Astrocyte of the hippocampus (primary cell): ENCODE results near the gene TM6SF1.
A peak's percentile ranks its signal among the peaks of the same experiment; 100 is the strongest.
"Not testable (repeated sequence)": the region's sequence is repeated elsewhere in the genome, so short reads cannot be mapped to it uniquely, and the experiment has no call there.

Experiments
- DNase-seq: peaks from one replicate; pipeline ENCODE4 v3.0.0; 2011; ENCODE audit warnings: low read depth, low spot score

The TM6SF1 gene

DNA sequence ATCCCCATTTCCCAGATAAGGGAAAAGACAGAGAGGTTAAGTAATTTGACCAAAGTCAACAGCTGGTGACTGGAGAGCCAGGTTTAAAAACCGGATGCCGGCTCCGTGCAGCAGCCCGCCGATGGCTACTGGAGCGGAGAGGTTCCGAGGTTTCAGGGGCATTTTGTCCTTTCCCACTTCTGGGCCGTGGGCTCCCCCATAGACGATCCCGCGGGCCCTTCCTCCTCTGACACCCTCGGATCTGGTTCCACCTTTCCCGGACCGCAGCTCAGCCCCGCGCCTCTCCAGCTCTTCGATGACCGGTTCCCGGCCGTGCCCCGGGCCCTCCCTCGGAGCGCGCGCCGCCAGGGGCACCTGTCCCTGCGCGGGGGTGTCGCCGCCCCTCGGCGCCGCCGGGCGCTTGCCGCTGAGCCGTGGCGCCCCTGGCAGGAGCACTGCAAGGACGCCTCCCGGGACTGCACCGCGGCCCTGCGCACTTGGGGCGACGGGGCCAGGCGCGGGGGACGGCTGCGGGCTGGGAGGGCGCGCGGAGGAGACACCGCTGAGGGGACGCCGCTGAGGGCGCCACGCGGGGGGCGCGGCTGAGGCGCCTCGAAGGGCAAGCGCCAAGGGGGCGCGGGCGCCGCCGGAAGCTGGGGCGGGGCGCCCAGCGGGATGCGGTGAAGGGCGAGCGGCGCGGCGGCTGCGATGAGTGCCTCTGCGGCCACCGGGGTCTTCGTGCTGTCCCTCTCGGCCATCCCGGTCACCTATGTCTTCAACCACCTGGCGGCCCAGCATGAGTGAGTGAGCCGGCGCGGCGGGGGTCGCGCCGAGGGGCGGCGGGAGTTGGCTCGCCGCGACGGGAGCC is at the start of gene TM6SF1:
TM6SF1 (plus strand) TSS at position 652 of the 847 bp plus-strand sequence; CDS start at position 688, 36 bp downstream.
- DNase-seq = peak; percentile 45

DNA sequence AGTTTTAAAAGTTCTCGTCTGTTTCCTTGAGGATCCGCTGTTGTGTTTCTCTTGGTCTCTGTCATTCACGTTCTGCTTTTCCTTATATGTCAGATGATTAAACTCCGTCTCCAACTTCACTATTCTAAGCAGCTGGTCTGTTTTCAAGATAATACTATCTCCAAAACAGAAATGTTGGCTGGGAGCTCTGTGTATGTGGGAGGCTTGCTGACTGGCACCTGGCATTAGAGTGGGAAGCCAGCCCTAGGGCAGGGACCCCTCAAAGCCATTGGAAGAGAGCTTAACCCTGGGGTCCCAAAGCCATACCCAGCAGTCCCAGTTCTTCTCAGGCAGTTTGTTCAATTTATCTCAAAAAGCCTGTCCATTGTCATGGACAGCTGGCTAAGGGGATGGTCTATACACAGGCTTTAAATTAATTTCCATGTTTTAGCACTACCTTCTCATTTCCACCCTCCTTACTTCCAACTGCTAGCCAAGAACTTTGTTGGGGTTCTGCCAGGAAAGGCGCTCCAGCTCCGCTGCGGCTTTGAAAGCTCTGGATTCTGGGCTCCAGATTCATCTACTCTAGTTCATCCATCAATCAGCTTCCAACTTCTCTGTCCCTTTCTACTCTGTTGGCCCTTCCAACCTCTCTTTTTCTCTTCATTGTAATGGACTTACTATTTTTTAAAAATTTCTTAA is 49.6 kb upstream of the TM6SF1 start:
- peak; percentile 56 for DNase-seq

GRCh38 chr15:83061680-83062079 is 45.8 kb upstream of the TM6SF1 start:
- peak; percentile 27 for DNase-seq

GRCh38 chr15:83062768-83063180 is 44.7 kb upstream of the TM6SF1 start:
- DNase-seq = no peak

GRCh38 chr15:83063551-83063950 is 43.9 kb upstream of the TM6SF1 start:
- DNase-seq = no peak

GRCh38 chr15:83064859-83065258 is 42.6 kb upstream of the TM6SF1 start:
- peak; percentile 10 for DNase-seq

- DNase-seq = no peak
These were observed 42.0 kb upstream of the TM6SF1 start for GRCh38 chr15:83065431-83065830.

GRCh38 chr15:83066034-83066733 is 41.3 kb upstream of the TM6SF1 start:
- no peak for DNase-seq

DNA sequence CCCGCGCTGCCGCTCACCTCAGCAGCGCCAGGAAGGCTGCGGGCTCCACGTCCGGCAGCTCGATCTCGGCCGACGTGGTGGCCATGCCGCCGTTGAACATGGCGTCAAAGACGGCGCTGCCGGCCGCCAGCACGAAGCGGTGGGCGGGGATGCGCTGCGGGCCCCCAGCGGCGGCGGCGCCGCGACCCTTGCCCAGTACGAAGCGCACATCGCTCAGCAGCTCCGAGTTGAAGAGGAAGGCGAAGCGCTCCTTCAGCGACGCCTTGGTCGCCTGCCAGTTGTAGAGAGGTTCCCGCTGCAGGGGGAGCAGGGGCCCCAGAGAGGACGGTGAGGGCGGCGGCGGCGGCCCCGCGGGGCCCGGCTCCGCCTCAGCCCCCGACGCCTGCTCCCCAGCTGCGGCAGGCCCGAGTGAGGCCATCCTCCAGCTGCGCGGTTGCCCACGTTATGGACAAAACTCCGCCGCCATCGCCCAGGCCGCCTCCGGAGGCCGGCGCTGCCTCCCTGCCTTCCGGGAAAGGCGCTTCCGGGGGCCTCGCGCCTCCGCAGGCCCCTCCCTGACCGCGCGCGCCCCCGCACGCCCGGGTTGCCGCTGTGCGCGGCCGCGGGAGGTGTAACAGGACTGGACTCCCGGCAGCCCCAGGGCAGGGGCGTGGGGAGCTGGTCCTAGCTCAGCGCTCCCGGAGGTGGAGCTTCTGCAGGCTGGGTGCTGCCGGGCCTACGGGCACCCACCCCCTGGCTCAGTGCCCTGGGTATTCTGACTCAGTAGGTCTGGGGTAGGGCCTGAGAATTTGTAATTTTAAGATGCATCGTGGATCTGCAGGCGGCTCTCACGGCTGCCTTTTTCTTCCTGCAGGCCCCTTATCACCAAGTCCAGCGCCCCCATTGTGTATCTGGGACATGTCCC is 40.5 kb upstream of the TM6SF1 start, which contains the start of gene BTBD1:
BTBD1 (minus strand) TSS at position 519 of the 904 bp plus-strand sequence; CDS start at position 418, 101 bp downstream.
- DNase-seq = peak; percentile 98

DNA sequence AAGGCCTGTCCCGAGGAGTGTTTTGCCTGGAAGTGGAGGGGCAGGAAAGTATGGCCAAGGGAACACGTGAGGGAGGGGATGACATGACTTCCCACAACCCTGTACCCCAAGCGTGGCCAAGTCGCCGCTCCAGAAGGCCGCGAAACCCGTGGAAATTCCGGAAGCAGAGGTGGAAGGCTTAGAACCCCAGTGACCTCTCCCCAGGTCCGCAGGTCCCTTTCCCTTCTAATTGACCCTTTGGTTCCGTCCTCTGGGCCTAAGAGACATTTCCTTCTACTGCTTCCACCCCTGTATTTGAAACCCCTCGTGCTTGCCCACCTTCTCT is 39.8 kb upstream of the TM6SF1 start:
- DNase-seq = no peak

- DNase-seq = no peak
These were observed 39.4 kb upstream of the TM6SF1 start for GRCh38 chr15:83068054-83068453.

DNA sequence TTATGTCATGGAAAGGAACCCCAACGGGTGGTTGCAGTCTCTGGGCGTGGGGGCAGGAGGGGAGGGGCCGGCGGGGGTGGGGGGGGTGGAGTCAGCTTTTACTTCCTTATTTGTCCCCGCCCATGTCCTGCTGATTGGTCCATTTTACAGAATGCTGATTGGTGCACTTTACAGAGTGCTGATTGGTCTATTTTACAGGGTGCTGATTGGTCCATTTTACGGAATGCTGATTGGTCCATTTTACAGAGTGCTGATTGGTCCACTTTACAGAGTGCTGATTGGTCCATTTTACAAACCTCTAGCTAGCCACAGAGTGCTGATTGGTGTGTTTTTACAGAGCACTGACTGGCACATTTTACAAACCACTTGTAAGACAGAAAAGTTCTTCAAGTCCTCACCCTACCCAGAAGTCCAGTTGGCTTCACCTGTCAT is 38.2 kb upstream of the TM6SF1 start:
- not testable (repeated sequence) for DNase-seq

- DNase-seq = no peak
These were observed 29.8 kb upstream of the TM6SF1 start for GRCh38 chr15:83077491-83078230.

DNA sequence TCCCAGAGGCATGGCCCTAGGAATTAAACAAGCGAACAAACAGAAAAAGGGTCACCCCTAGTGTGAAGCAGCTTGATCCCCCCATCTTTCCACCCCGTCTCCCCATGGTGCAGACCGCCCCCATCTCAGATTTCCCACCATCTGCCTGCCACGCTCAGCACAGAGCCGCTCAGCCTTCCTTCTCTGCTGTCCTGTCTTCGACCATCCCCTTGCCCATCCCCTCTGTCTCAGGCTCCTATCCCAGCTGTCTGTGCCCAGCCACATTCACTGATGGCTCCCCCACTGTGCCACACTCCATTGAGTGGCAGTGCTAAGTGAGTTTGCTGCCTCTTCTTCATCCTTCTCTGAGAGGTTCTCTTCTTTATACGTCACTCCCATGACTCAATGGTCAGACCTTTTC is 28.7 kb upstream of the TM6SF1 start:
- no peak for DNase-seq

- no peak for DNase-seq
These were observed 26.0 kb upstream of the TM6SF1 start for GRCh38 chr15:83081256-83082014.

DNA sequence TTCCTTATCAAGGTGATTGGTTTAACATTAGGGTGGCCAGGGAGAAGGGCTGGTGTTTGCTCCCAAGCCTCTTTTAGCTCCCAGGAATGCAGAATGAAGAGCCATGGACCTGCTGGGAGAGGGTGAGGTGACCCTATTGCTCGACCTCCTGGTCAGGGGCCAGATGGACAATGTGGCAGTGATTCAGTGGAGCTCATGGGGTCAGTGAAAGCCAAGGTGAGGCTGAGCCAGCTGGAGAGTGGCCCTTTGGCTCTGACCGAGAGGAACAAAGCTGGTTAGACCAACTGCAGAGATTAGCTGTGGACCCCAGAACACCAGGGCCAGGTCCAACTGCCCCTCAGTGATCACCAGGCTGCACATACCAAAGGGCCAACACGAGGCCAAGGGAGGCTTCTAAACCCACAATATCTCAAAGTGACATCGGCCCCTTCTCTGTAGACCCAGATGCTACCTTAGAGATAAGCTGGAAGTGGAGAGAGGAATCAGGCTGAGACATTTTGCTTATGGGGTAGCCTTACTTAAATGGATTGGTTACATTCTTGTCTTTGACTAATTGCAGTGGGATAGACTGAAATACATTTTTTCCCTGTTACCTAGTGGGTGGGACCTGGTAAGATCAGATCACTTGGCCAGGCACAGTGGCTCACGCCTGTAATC is 24.6 kb upstream of the TM6SF1 start:
- DNase-seq = no peak

GRCh38 chr15:83085461-83085860 is 22.0 kb upstream of the TM6SF1 start:
- DNase-seq = not testable (repeated sequence)

DNA sequence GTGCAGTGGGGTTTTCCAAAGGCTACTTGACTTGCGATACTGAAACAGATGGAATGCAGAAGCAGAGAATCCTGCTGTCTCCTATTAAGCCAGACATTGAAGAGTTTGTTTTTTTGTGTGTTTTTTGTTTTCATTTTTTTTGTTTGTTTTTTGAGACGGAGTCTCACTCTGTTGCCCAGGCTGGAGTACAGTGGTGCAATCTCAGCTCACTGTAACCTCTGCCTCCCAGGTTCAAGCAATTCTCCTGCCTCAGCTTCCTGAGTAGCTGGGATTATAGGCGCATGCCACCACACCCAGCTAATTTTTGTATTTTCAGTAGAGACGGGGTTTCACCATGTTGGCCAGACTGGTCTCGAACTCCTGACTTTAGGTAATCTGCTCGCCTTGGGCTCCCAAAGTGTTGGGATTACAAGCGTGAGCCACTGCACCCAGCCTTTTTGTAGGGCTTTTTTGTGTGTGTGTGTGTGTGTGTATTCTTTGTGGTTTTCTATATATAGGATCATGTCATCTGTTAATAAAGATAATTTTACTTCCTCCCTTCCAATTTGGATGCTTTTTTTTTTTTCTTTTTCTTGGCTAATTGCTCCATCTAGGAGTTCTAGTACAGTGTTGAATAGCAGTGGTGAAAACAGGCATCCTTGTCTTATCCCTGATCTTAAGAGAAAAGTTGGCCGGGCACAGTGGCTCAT is 21.4 kb upstream of the TM6SF1 start:
- DNase-seq = not testable (repeated sequence)

DNA sequence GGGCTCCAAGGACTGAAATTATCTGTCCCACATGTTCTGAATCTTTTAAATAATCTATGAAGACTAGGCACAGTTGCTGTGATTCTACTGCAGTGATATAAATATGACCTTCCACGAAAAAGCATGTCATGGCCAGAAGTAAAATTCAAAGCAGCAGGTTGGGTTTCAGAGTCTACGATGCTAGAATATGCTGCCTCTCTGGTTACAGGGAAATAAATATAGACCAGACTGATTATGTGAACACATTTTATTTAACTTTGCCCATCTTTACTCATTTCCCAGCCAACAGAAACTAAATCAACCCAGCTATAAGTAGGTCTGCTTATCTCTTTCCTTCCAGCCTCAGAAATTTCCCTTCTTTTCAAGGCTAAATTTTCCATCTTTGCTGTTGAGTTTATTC is 19.9 kb upstream of the TM6SF1 start:
- no peak for DNase-seq
